ENCODE results near the gene STAB2.

The STAB2 gene

DNA sequence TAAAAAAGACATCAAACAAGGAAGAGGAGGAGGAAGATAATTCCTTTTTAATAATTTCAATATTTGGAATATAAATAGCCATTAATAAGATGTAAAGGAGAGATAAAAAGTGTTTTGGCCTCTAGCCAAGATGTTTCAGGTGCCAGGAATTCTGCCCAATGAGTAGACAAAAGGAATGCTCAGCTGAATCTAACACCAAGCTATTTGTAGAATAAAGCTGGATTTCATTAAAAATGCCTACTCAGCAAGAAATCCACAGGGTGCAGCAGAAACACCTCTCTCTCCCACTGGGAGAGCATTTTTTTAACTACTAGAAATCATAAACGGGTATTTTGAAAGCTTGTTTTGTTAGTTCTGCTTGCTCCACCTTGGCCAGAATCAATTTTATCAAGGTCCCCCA, 4.1 kb upstream of the STAB2 start:
- no peak for DNase-seq

GRCh38 chr12:103586132-103586531, 941 bp upstream of the STAB2 start:
- no peak for DNase-seq

DNA sequence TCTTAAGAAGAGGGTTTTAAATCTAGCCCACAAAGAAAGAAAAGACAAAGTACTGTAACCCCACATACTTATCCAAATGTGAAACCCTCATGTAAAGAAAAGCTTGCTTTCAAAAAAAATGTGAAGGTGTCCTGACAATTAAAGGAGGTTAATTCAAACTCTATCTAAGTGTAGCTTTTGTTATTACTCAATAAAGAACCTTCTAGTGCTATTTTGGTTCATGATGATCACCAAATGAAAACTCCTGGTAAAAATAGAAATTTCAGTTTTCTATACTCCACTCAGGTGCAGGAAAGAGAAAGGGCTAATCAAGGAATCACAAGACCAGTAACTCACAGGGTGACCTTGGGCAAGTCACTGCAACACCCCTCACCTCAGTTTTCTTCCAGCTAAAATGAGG, 1.6 kb downstream of the STAB2 start:
- DNase-seq: no peak

- DNase-seq: no peak
These were observed 2.4 kb downstream of the STAB2 start for GRCh38 chr12:103589517-103589916.

DNA sequence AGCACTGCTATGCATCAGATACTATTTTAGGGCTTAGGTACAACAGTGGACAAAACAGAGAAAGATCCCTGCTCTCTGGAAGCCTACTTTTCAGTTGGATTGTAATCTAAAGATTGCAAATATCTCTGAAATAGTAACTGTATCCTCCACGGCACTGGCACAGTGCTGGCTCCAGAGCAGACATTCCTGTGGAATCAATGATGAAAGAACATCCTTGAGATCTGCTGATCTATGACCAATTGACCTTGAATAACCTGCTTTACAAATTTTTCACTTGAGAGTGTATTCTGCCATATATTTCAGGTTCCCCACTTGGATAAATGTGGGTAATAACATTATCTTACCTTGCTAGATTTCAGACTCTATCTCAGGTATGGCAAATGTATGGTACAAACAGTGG, 3.2 kb downstream of the STAB2 start:
- DNase-seq: no peak

- DNase-seq: no peak
These were observed 9.9 kb downstream of the STAB2 start for GRCh38 chr12:103596981-103597380.

- no peak for DNase-seq
These were observed 12.2 kb downstream of the STAB2 start for GRCh38 chr12:103599274-103599673.

GRCh38 chr12:103600967-103601728, 14.1 kb downstream of the STAB2 start:
- no peak for DNase-seq

DNA sequence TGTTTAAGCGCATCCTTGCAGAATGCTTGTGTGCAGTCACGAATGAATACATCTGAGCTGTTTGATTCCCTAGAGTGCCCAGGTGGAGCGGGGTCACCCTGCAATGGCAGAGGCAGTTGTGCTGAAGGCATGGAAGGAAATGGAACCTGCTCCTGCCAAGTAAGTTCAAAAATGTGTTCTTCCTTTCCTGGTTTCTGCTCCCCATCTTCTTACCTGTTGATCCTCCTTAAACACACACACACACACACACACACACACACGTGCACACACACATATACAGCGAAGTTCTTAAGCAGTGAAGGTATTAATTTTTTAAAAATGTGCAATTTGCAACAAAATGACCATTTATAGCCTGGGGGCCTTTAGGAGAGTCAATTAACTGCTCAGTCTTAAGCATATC, 33.3 kb downstream of the STAB2 start:
- DNase-seq: no peak

DNA sequence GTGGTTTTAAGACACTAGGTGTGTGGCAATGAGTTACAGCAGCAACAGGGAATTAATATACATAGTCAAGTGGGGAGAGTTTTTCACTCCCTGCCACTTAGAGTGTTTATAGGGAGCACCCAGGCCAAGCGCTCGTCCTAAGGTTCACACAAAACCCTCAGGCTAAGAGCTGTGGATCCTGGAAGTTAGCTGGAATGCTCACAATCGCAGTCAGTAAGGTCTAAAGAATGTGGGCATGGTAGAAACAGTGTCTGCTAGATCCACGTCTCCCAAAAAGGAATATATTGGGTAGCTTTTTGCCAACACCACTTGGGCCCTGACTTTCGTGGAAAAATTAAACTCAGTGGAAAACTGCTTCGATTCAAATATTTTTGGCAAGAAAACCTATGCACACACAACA, 36.6 kb downstream of the STAB2 start:
- DNase-seq: no peak

DNA sequence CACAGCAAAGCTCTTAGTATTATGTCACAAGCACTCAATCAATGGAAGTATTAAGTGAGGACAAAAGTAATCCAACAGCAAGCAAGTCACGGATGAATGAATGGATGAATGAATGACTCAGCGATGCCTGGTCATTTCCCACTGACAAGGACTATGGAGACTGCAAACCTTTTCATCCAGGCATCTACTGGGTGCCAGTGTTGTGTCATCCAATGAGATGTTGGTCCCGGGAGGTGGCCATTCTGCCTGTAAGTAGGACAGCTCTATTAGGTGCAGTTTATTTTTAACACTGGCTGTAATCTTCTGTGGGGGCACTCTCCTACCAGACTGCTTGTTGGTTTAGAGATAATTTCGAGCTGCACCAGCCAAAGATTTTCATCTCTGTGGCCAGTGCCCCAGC, 39.4 kb downstream of the STAB2 start:
- DNase-seq: no peak

DNA sequence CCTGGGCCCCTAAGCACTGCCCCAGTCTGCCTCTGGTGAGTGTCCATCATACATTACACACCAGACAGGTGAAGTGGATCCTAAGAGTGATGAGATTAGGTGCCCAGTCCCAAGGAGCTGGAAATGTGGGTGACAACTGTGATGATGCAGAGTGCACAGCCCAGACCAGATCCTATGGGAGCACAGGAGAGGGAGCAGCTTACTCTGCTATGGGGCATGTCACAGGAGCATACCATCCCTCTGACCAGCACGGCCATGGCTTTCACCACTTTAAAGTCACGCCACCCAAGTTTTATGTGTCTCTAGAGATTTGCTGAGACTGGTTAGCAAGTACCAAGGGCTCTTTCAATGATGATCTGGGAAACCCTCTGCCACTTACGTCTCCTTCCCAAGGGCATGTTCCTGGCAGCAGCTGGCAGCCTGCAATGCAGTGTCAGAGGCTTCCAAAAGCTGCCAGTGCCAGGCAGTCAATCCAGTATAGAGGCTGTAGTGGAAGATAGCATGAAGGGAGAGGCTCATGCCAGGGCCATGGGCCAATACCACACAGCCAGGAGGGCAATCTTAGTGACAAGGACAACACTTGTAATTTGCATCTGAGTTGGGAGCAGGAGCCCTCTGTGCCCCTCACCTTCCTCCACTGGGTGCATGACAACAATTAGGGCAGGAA, 40.2 kb downstream of the STAB2 start:
- DNase-seq: no peak

DNA sequence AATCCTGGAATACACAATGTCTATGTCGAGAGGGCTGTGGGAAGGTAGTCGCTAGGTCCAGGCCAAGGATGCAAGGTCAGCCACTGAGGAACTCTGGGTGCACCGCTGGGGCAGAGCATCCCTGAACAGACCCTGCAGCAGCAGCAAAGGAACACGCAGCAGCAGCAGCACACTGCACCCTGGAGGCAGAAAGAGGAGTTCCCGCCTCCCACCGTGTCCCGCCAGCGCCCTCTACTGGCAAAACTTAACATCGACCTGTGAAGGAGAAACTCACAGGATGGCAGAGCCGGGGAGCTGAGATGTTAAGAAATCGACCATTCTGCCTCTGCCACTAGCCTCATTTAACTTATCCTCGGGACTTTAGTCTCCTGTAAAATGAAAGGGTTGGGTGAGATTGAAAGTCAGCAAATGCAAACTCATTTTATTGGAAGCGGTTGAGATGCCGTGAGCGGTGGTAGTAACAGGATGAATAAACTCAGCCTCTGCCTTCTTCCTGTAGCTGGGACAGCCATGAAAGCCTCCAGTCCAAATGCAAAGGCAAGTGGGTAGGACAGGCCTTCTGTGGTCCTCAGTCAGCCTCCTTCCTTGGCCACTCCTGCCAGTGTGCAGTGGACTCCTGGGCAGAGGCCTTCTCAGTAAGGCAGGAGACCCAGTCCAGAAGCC, 45.6 kb downstream of the STAB2 start:
- DNase-seq: peak; percentile 79

DNA sequence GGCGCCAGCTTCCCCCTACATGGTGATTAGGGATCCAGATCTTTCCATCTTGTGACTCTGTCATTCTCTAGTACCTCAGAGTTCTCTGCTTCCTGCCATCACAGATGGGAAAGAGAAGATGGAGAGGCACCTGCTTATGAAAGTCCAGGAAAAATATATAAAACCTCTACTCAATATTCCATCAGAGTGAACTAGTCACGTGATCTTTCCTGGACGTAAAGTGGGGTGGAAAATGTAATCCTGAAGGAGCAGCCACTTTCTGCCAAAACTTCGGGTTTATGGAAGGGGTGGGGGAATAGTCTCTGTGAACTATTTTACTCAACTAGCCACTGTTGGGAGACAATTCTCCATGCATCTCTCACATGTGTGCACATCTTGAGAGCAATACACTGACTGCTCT, 47.7 kb downstream of the STAB2 start:
- no peak for DNase-seq

- no peak for DNase-seq
These were observed 48.3 kb downstream of the STAB2 start for GRCh38 chr12:103635419-103635818.

DNA sequence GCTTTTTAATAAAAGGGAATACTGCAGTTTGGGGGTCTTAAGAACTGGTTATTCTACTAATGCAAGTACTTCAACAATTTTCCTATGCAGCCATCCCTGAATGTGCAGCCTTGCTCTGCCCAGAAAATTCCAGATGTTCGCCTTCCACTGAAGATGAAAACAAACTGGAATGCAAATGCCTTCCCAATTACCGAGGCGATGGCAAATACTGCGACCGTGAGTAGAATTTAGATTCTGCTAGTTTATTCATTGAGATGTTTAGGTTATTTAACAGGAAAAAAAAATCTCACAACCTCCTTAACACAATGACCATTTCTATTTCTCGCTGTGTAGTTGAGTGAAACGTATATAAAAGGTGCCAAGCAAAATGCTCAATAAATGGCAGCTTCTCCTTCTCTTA, 49.9 kb downstream of the STAB2 start:
- no peak for DNase-seq

GRCh38 chr12:103637429-103637828, 50.4 kb downstream of the STAB2 start:
- DNase-seq: no peak

- DNase-seq: no peak
These were observed 52.9 kb downstream of the STAB2 start for GRCh38 chr12:103639983-103640382.

DNA sequence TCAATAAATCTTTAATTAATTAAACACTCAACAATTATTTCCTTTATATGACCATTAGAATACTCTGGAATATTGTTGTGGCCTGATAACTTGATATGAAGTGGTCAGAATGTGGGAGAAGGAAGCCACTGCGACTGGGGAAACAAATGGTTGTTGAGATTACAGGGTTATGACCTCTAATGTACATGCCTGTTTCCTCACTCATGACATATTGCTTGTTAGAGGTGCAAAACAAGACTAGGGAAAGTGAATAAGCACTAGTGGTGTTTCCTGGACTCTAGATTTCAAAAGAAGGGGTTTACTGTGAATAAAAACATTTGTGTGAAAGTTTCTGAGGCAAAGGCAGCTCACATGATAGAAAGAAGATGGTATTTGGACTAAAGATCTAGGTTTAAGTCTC, 53.3 kb downstream of the STAB2 start:
- no peak for DNase-seq

DNA sequence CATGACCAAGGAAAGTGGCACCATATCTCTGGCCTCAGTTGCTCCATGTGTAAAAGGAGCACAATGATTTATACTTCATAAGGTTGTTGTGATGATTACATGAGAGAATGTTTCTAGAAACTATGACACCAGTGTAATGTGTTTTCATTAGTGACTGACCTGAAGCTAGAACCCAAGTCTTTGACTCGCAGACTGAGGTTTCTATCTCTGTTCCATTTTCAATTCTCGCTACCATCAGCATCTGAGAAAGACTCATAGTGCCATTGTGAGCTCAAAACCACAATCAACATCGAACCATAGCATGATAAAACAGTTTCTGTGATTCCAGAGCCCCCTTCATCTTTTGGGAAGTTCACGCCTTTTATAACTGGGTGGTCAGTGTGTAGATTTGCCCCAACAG, 53.8 kb downstream of the STAB2 start:
- DNase-seq: no peak

DNA sequence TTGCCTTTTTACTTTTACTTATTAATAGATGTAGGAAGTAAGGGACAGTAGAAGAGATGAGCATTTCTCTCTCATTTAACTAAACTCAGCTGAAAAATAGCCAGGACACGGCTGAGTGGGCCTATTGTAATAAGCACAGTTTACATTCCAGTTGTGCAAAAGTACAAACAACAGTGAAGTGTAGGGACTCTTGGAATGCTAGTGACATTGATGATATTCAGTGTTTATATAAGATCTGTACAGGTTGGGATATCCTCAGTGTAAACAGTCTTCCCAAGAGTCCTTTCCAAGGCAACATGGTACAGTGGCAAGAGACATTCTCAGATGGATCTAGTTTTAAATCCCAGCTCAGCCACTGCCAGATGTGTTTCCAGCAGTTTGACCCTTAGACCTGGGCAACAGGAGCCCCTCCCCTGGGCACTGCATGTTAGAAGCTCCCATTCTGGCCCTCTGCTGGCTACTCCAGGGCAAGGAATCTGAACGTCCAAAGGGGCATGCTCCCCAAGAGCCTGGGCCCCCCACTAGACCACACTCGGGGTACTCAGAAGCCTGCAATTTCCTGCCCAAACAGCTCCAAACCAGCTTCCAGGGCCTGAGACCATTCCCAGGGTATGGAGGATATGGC, 55.3 kb downstream of the STAB2 start:
- DNase-seq: no peak

- no peak for DNase-seq
These were observed 58.1 kb downstream of the STAB2 start for GRCh38 chr12:103645202-103645601.

- DNase-seq: no peak
These were observed 60.2 kb downstream of the STAB2 start for GRCh38 chr12:103647267-103647666.

GRCh38 chr12:103652808-103653207, 65.7 kb downstream of the STAB2 start:
- DNase-seq: no peak

Measured in RPMI8226 (cell line).